DMS79 treated with DMSO at 0.1 percent for 48 hours (cell line): ENCODE results near the gene GIMAP7.
"Not testable (repeated sequence)": the region's sequence is repeated elsewhere in the genome, so short reads cannot be mapped to it uniquely, and the experiment has no call there.

Experiments
- DNase-seq: peaks from one replicate; lab custom pipeline; 2025; lab: John Stamatoyannopoulos, UW

Gene GIMAP7

GRCh38 chr7:150513758-150514157 lies 914 bp upstream of the GIMAP7 start:
- DNase-seq = no peak

GRCh38 chr7:150515248-150516147 lies 826 bp downstream of the GIMAP7 start:
- DNase-seq = no peak

GRCh38 chr7:150516956-150517745 lies 2.5 kb downstream of the GIMAP7 start:
- no peak for DNase-seq

GRCh38 chr7:150519310-150519709 lies 4.6 kb downstream of the GIMAP7 start:
- DNase-seq = no peak

- DNase-seq = no peak
These were observed 5.5 kb downstream of the GIMAP7 start for GRCh38 chr7:150520145-150520544.

GRCh38 chr7:150522931-150523330 lies 8.3 kb downstream of the GIMAP7 start:
- DNase-seq = not testable (repeated sequence)

GRCh38 chr7:150524018-150524417 lies 9.3 kb downstream of the GIMAP7 start:
- DNase-seq = no peak

- no peak for DNase-seq
These were observed 17.0 kb downstream of the GIMAP7 start for GRCh38 chr7:150531704-150532103.

- no peak for DNase-seq
These were observed 23.6 kb downstream of the GIMAP7 start for GRCh38 chr7:150538259-150538658.

GRCh38 chr7:150553163-150553562 lies 38.5 kb downstream of the GIMAP7 start:
- no peak for DNase-seq

GRCh38 chr7:150556521-150557138 lies 42.0 kb downstream of the GIMAP7 start:
- no peak for DNase-seq

GRCh38 chr7:150560486-150560885 lies 45.8 kb downstream of the GIMAP7 start:
- no peak for DNase-seq

- DNase-seq = no peak
These were observed 48.2 kb downstream of the GIMAP7 start for GRCh38 chr7:150562919-150563318.

GRCh38 chr7:150564006-150564405 lies 49.3 kb downstream of the GIMAP7 start:
- DNase-seq = no peak

- no peak for DNase-seq
These were observed 49.9 kb downstream of the GIMAP7 start for GRCh38 chr7:150564566-150564965.

GRCh38 chr7:150565239-150565638 lies 50.6 kb downstream of the GIMAP7 start:
- DNase-seq = no peak

GRCh38 chr7:150566123-150566522 lies 51.5 kb downstream of the GIMAP7 start:
- DNase-seq = no peak

GRCh38 chr7:150566572-150566971 lies 51.9 kb downstream of the GIMAP7 start:
- DNase-seq = no peak

GRCh38 chr7:150567169-150567568 lies 52.5 kb downstream of the GIMAP7 start, which contains the start of gene GIMAP4:
TSS of gene GIMAP4 (plus strand) at chr7:150567390. CDS start at chr7:150569902, 2,512 bp downstream.
- DNase-seq = no peak

- DNase-seq = no peak
These were observed 53.2 kb downstream of the GIMAP7 start for GRCh38 chr7:150567871-150568301.

- no peak for DNase-seq
These were observed 54.0 kb downstream of the GIMAP7 start for GRCh38 chr7:150568714-150569113.

GRCh38 chr7:150569245-150569955 lies 54.7 kb downstream of the GIMAP7 start:
- DNase-seq = no peak
